B cell (primary cell): ENCODE results near the gene OPHN1. TPM values are rescaled to one million over a fixed set of nuclear protein-coding genes. Genes with fewer than 3 reads are reported as not detected.

Experiments
- ATAC-seq: fragments of 200-7000 bp; cut with Tn5 transposase; one replicate; pipeline ENCODE4 v1.10.0; 2021; ENCODE audit warnings: low read depth, mild to moderate bottlenecking, moderate number of reproducible peaks, moderate library complexity
- CTCF ChIA-PET: fragments of 350-600 bp; sonication (Branson Sonifier 250); formaldehyde crosslinking; loops from one replicate; lab custom pipeline; 2021; ENCODE audit warnings: antibody characterized with exemption, inconsistent platforms; lab: Charles Lee
- POLR2A ChIA-PET: fragments of 350-600 bp; sonication (Branson Sonifier 250); formaldehyde crosslinking; loops from one replicate; lab custom pipeline; 2021; ENCODE audit warnings: antibody characterized with exemption; lab: Charles Lee
- DNase-seq: peaks from one replicate; pipeline ENCODE4 v3.0.0; 2013
- H2AFZ ChIP-seq: 2 replicates; pipeline ENCODE4 v1.6.1; 2012; ENCODE audit warnings: mild to moderate bottlenecking, low read depth, low read length; ENCODE audit not compliant: insufficient read depth, poor library complexity, severe bottlenecking
- H3K27ac ChIP-seq, 2 donors: 1 replicate in 1 of 2; 2 replicates in 1 of 2; pipeline ENCODE4 v1.5.1; 2012 to 2013; ENCODE audit warnings: low read length in 2 of 2, mild to moderate bottlenecking in 2 of 2, moderate library complexity in 1 of 2
- H3K27me3 ChIP-seq, 4 experiments: fragments of 200-600 bp in 1 of 4; sonication (generic) in 1 of 4; replicated peaks in 1 of 4; 1 replicate in 2 of 4; 2 replicates in 2 of 4; pipeline versions ENCODE4 v1.6.1 to v1.7.0; 2013 to 2016; ENCODE audit warnings: low read length in 3 of 4, mild to moderate bottlenecking in 2 of 4, mixed read lengths in 1 of 4, moderate library complexity in 1 of 4; ENCODE audit not compliant: insufficient read depth in 4 of 4, control insufficient read depth in 3 of 4; ENCODE audit errors: control extremely low read depth in 1 of 4
- H3K36me3 ChIP-seq, 2 experiments: replicated peaks in 1 of 2; 1 replicate in 1 of 2; 2 replicates in 1 of 2; pipeline versions ENCODE4 v1.6.1 to v1.7.1; 2013; ENCODE audit warnings: low read length in 1 of 2; ENCODE audit not compliant: insufficient read depth in 2 of 2, control insufficient read depth in 1 of 2; ENCODE audit errors: control extremely low read depth in 1 of 2, extremely low read depth in 1 of 2
- H3K4me1 ChIP-seq, 2 donors: fragments of 200-600 bp in 1 of 2; sonication (generic) in 1 of 2; 1 replicate in 1 of 2; 2 replicates in 1 of 2; pipeline versions ENCODE4 v1.5.1 to v1.6.1; 2013 to 2017; ENCODE audit warnings: low read length in 2 of 2; ENCODE audit not compliant: control insufficient read depth in 2 of 2, insufficient read depth in 2 of 2
- H3K4me2 ChIP-seq: replicated peaks from 2 replicates; pipeline ENCODE3; 2012; ENCODE audit warnings: mild to moderate bottlenecking, low read depth, low read length; ENCODE audit not compliant: poor library complexity, severe bottlenecking
- H3K4me3 ChIP-seq, 5 experiments: fragments of 200-600 bp in 1 of 5; sonication (generic) in 1 of 5; 1 replicate in 3 of 5; 2 replicates in 2 of 5; pipeline versions ENCODE4 v1.5.1 to v1.7.0; 2011 to 2016; ENCODE audit warnings: low read length in 4 of 5, mild to moderate bottlenecking in 4 of 5, low read depth in 2 of 5, control low read depth in 1 of 5, moderate library complexity in 1 of 5; ENCODE audit not compliant: insufficient read depth in 1 of 5; ENCODE audit errors: control extremely low read depth in 1 of 5, extremely low read depth in 1 of 5
- H3K79me2 ChIP-seq: fragments of 200-600 bp; sonication (generic); one replicate; pipeline ENCODE4 v1.6.0; 2016; ENCODE audit warnings: low read length; ENCODE audit not compliant: control insufficient read depth, insufficient read depth
- H3K9ac ChIP-seq: fragments of 200-600 bp; sonication (generic); 2 replicates; pipeline ENCODE4 v1.6.1; 2017; ENCODE audit warnings: mild to moderate bottlenecking, low read length, moderate library complexity
- H3K9me3 ChIP-seq, 3 donors: one replicate each; pipeline versions ENCODE4 v1.6.1 to v1.7.1; 2013; ENCODE audit warnings: low read length in 2 of 3; ENCODE audit not compliant: control insufficient read depth in 2 of 3, insufficient read depth in 1 of 3; ENCODE audit errors: control extremely low read depth in 1 of 3
- H4K20me1 ChIP-seq: 2 replicates; pipeline ENCODE4 v1.6.0; 2012; ENCODE audit warnings: mild to moderate bottlenecking, low read length; ENCODE audit not compliant: insufficient read depth, control insufficient read depth, poor library complexity, severe bottlenecking
- H3K27ac Mint-ChIP-seq: one replicate; pipeline ENCODE4 v1.8.0; 2021; ENCODE audit warnings: mixed read lengths
- H3K27me3 Mint-ChIP-seq: one replicate; pipeline ENCODE4 v1.8.0; 2021; ENCODE audit warnings: mixed read lengths
- H3K4me1 Mint-ChIP-seq: one replicate; pipeline ENCODE4 v1.8.0; 2021; ENCODE audit warnings: mixed read lengths
- H3K4me3 Mint-ChIP-seq: one replicate; pipeline ENCODE4 v1.8.0; 2021; ENCODE audit warnings: mixed read lengths
- H3K9me3 Mint-ChIP-seq: one replicate; pipeline ENCODE4 v1.8.0; 2022; ENCODE audit warnings: mixed read lengths; ENCODE audit not compliant: insufficient read depth
- EZH2 ChIP-seq: IDR thresholded peaks from 2 replicates; pipeline ENCODE4 v1.6.1; 2012; ENCODE audit warnings: borderline replicate concordance, low read depth, mild to moderate bottlenecking, moderate library complexity, low read length; ENCODE audit not compliant: insufficient read depth, poor library complexity, severe bottlenecking
- WGBS: methylation state at CpG from one replicate; pipeline ENCODE4 v1.1.5; 2013; ENCODE audit warnings: missing lambda C conversion rate; ENCODE audit not compliant: insufficient coverage; 5-methylcytosine and 5-hydroxymethylcytosine counted together
- intact Hi-C: fragments of 100-400 bp; cut with micrococcal nuclease; formaldehyde crosslinking; loops from one replicate; pipeline ENCODE4 v1.10.0; 2022
- polyA plus RNA-seq: library from polyadenylated mRNA; depleted of rRNA; stranded (reverse); fragments of >200 nt; gene quantifications from 2 replicates; pipeline ENCODE4 v1.2.3, GENCODE V29; 2012
- total RNA-seq, 2 donors: library from RNA; stranded (reverse); fragments of 120-200 nt in 1 of 2; gene quantifications; 1 replicate in 1 of 2; 2 replicates in 1 of 2; pipeline versions ENCODE4 v1.2.3 to v1.2.4, GENCODE V29; 2013 to 2022
- TF ChIP-seq, protein P1 (sequence below): fragments of 200-600 bp; IDR thresholded peaks from one replicate; pipeline ENCODE4 v1.8.0; 2022; ENCODE audit warnings: antibody characterized with exemption, mild to moderate bottlenecking

Gene OPHN1
- total and polyA plus RNA-seq, 2 donors (not counting 1 experiment from before 2014, with no cell fraction given), result 0.03 to 0.17 TPM

DNA sequence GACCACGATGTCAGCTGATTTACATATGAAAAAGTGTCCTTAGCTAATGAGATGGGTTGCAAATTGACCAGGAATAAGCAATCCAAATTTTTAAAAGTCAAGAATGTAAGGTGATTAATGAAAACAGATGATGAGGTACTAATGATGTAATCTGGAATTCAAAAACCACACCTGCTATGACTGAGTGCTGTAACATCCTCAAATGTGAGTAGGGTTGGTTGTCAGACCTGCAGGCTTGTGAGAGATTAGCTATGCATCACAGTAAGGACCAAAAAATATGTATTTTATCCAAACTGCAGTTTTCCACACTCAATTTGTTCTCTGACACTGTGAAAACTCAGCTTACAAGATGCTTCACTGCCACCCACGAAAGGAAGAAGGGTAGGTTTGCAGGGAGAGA lies 242.5 kb downstream of the OPHN1 start:
- ChIA-PET POLR2A (no interaction called here), CTCF (no interaction called here)
- no peak overlapping the region for H3K4me2 ChIP-seq
- no peaks in the 10 kb centered on the region for H3K4me1 ChIP-seq
- no peak for TF ChIP-seq EZH2
- H3K9ac ChIP-seq, result no peak overlapping the region
- H3K27ac ChIP-seq, result no peak overlapping the region
- no peaks in the 10 kb centered on the region for H3K9me3 ChIP-seq
- DNase-seq (no peak), ATAC-seq (no peak)
- H3K4me1 Mint-ChIP-seq, result no peaks in the 10 kb centered on the region
- no peaks in the 10 kb centered on the region for H4K20me1 ChIP-seq
- H3K79me2 ChIP-seq, result no peaks in the 10 kb centered on the region
- H3K36me3 ChIP-seq, result no peaks in the 10 kb centered on the region
- no peak overlapping the region for H3K27ac Mint-ChIP-seq
- no peak overlapping the region for H2AFZ ChIP-seq
- no peaks in the 10 kb centered on the region for H3K27me3 Mint-ChIP-seq
- intact Hi-C loops, result no loop called here
- no peaks in the 10 kb centered on the region for H3K27me3 ChIP-seq
- no peak overlapping the region for H3K4me3 Mint-ChIP-seq
- no CpG with 5 or more reads among the region's 2 CpGs for WGBS
- no peaks in the 10 kb centered on the region for H3K9me3 Mint-ChIP-seq
- no peak overlapping the region for H3K4me3 ChIP-seq

DNA sequence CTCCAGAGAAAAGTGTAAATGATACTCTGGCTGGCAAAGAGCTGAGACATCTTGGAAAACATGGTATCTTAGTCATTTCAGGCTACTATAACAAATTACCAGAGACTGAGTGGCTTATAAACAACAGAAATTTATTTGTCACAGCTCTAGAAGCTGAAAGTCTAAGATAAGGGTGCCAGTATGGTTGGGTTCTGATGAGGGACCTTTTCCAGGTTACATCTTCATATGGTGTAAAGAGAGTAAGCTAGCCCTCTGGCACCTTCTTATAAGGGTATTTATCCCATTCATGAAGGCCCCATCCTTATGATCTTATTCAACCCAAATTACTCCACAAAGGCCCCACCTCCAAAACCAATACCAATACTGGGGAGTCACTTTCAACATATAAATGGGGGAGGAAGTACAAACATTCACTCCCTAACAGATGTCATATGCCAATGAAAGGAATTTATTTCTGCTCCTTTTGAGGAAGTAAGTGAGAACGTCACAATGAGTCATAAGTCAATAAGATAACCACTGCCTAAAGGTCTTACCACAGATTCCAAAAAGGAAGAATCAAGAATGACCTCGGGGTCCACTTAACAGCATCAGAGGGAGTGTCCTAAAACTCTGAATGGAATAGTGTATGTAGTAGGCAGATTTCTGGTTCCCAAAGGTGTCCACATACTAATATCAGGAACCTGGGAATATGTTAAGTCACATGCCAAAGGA lies 246.6 kb downstream of the OPHN1 start:
- Histone ChIP-seq H3K9me3 (no peaks in the 10 kb centered on the region), H3K27me3 (no peaks in the 10 kb centered on the region), H3K9ac (no peak overlapping the region), H3K79me2 (no peaks in the 10 kb centered on the region), H3K4me2 (no peak overlapping the region), H3K4me1 (no peaks in the 10 kb centered on the region), H3K4me3 (no peak overlapping the region), H4K20me1 (no peaks in the 10 kb centered on the region), H3K27ac (no peak overlapping the region), H3K36me3 (no peaks in the 10 kb centered on the region), H2AFZ (no peak overlapping the region)
- no CpG with 5 or more reads among the region's 2 CpGs for WGBS
- no peak for ATAC-seq
- POLR2A ChIA-PET, result no interaction called here
- no peak for DNase-seq
- Mint-ChIP-seq H3K9me3 (no peaks in the 10 kb centered on the region), H3K4me1 (no peaks in the 10 kb centered on the region), H3K4me3 (no peak overlapping the region), H3K27me3 (no peaks in the 10 kb centered on the region), H3K27ac (no peak overlapping the region)
- intact Hi-C loops, result no loop called here
- CTCF ChIA-PET, result interaction anchor here (0.7 kb wide), 1 partner anchor 10 kb away, joined by 3 read pairs; no protein-coding TSS in a partner anchor
- TF ChIP-seq, protein P1, sequence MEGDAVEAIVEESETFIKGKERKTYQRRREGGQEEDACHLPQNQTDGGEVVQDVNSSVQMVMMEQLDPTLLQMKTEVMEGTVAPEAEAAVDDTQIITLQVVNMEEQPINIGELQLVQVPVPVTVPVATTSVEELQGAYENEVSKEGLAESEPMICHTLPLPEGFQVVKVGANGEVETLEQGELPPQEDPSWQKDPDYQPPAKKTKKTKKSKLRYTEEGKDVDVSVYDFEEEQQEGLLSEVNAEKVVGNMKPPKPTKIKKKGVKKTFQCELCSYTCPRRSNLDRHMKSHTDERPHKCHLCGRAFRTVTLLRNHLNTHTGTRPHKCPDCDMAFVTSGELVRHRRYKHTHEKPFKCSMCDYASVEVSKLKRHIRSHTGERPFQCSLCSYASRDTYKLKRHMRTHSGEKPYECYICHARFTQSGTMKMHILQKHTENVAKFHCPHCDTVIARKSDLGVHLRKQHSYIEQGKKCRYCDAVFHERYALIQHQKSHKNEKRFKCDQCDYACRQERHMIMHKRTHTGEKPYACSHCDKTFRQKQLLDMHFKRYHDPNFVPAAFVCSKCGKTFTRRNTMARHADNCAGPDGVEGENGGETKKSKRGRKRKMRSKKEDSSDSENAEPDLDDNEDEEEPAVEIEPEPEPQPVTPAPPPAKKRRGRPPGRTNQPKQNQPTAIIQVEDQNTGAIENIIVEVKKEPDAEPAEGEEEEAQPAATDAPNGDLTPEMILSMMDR, result no peak
- no peak for TF ChIP-seq EZH2
